Hypothalamus (tissue), 51 donors: Measurements from ENCODE around the gene KDELR1.

Experiments
- DNase-seq, 51 donors: peaks; one replicate each; lab custom pipeline; 2025; lab: John Stamatoyannopoulos, UW

Gene KDELR1

DNA sequence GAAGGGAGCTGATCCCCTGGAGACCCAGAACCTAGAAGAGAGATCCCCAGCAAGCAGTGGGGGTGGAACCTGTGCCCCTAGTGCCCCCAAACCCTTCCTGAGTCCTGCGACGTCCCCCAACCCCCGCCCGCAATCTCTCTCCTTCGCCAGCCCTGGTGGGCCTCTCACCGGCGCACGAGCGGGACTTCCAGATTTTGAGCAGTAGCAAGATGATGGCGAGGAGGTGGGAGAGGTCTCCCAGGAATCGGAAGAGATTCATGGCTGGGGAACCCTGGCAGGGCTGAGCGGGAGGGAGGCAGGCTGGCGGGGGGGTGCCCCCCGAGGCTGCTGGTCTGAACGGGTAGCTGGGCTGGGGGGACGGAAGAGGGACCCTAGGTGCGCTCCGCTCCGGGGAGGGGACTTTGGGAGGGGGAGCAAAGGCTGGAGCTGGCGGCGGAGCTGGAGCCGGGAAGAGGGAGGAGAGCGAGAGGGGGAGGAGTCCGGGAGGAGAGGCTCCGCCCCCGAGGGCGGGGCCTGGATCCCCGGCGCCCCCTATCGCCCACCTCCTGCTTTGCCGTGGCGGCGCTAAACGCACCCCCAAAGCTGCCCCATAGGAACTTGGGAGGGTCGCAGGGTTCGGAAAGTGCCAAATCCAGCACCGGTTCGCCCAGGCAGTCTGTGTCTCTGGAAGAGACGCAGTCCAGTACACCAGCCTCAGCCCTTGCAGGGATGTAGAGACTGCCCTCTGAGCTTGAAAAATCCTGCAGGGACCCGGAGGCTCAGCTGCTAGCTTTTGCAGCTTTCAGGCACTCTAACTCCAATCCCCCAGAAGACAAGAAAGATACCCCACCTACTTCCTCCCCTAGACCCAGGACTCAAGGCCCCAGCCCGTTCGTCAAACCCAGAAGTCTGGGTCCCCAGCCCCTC is at the start of gene KDELR1:
Gene KDELR1 (minus strand): TSS at position 452 of the 906 bp plus-strand sequence. CDS start 193 bp downstream, at position 259.
- DNase-seq: peak; percentile 23 to 88 (median 68)

GRCh38 chr19:48436586-48436985 is 45.2 kb upstream of the KDELR1 start:
- DNase-seq: no peak

DNA sequence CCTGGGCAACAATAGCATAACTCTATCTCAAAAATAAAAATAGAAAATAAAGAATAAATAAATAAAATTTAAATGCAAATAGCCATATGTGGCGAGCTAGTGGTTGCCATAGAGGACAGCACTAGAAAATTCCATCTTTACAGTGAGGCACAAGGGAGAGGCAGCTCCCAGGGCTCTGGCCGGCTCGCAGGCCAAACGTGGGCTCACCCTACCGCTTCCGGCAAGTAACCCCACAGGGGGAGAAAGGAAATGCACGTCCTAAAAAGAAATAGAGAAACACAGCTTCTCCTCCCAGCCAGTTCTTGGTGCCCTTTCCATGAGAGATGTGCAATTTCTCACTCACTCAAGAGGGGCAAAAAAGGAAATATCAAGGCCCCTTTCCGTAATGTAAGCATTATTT is 42.0 kb upstream of the KDELR1 start:
- no peak for DNase-seq

- no peak for DNase-seq
Measured at GRCh38 chr19:48428670-48429069, 37.3 kb upstream of the KDELR1 start.

DNA sequence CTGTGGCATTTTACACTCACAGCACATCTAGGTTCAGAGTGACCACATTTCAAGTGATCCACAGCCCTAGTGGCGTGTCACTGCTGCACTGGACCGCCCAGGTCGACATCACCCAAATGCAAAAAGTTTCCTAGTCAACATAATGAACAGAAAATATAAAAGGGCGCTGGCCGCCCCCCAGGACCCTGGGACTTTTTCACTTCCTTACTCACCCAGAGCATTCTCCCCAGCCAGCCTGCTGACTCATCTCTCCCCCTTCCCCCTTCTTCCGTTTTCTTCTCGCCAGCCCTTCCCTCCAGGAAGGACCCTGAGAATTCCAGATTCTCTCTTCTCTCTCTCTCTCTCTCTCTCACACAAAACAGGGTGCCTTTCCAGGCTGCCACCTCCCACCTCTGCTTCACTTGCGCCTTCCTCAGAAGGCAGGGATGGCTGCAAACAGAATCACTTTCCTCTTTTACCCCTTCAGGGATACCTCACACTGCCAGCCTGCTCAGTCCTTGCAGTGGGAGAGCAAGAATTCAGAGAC is 33.4 kb upstream of the KDELR1 start:
- DNase-seq: peak in 7 of 51 donors; percentile 4 to 48 (median 12)

DNA sequence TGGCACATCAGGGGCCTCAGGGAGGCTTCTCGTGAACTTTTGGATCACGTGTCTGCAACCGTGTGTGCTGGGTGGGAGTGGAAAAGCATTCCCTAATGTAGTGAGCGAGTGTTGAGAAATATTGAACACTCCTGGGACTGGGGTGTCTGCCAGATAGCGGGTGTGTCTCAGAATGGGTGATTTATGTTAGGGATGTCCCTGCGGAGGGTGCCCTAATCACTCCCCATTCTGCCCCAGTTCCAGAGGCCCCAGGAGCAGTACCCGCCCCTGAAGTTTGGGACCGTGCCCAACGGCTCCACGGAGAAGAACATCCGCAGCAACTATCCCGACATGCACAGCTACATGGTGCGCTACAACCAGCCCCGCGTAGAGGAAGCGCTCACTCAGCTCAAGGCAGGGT is 30.2 kb upstream of the KDELR1 start:
- DNase-seq: no peak

DNA sequence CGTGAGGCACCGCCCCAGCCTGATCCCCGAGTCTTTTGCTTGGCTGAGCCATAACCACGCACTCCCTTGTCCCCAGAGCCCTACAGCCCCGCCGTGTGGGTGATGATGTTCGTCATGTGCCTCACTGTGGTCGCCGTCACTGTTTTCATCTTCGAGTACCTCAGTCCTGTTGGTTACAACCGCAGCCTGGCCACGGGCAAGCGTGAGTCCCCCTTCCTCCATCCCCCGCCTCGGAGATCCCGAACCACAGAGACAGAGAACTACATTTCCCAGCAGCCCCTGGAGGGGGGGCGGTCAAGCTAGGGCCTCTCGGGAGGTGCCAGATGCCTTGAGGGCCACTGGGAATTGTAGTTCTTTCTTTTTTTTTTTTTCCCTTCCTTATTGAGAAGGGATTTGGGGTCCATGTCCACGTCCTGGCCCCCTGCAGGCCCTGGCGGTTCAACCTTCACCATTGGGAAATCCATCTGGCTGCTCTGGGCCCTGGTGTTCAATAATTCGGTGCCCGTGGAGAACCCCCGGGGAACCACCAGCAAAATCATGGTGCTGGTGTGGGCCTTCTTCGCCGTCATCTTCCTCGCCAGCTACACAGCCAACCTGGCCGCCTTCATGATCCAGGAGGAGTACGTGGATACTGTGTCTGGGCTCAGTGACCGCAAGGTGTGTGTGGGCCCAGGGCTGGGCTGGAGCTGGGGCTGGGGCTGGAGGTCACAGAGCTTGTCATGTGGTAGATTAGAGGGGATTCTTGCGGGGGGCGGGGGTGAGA is 28.0 kb upstream of the KDELR1 start:
- peak in 22 of 51 donors; percentile 11 to 50 (median 28) for DNase-seq

DNA sequence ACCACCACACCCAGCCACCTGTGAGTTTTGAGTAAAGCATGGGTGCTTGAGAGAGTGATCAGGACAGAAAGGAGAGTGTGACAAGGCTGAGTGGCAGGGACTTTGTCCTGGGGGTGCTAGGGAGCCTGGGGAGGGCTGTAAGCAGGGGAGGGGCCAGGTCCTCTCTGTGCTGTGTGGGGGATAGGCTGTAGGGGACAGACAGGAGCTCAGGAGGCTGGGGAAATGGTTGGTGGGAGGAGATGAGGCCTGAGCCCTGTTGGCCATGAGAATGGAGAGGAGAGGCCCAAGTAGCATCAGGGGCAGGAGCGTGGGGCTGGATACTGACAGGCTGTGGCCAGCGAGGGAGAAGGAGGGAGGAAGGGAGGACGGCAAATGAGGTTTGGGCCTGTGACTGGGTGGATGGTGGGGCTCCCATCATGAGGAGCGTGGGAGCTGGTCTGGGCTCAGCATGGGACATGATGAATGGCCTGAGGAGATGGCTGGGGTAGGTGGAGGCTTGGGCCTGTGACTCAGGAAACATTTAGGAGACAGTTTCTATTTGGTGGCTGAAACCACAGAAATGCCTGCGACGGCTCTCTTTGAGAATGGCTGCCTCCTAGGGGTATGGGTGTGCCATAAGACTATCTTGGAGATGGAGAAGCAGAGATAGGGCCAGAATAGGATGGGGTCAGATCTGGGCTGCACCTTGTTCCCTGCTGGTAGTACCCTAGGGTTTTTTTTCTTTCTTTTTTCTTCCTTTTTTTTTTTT is 27.1 kb upstream of the KDELR1 start:
- DNase-seq: no peak

DNA sequence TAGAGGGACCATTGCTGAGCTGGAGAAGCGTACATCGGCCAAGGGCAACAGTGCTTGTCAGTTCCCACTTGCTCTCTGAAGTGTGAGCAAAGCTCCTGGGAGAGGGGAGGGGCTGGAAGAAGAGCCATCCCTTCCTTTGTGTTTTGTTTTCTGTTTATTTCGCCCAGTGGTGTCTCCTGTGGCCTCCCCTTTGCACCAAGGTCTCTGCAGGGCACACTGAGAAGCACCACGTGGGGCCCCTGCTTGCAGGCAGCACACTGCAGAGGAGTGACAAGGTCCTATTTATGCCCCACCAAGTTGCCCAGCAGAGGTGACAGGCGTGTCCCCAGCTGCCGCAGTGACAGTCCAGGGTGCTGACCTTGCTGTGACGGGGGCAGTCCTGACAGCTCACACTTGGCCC is 26.1 kb upstream of the KDELR1 start:
- no peak for DNase-seq

DNA sequence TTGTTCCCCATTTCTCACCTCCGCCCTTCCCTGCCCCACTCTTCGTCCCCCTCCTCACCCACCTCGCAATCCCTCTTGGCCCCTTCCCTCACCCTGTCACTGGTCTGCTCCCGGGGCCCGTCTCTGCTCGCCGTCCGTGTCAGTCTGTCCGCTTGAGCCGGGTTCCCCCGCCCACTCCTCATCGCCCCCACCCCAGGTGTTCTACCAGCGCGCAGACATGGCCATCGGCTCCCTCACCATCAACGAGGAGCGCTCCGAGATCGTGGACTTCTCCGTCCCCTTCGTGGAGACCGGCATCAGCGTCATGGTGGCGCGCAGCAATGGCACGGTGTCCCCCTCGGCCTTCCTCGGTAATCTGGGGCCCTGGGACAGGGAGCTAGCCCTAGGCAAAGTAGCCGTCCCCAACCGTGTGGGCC is 24.5 kb upstream of the KDELR1 start:
- DNase-seq: no peak

- DNase-seq: peak in 17 of 51 donors; percentile 9 to 61 (median 33)
Measured at GRCh38 chr19:48415395-48415794, 24.0 kb upstream of the KDELR1 start.

DNA sequence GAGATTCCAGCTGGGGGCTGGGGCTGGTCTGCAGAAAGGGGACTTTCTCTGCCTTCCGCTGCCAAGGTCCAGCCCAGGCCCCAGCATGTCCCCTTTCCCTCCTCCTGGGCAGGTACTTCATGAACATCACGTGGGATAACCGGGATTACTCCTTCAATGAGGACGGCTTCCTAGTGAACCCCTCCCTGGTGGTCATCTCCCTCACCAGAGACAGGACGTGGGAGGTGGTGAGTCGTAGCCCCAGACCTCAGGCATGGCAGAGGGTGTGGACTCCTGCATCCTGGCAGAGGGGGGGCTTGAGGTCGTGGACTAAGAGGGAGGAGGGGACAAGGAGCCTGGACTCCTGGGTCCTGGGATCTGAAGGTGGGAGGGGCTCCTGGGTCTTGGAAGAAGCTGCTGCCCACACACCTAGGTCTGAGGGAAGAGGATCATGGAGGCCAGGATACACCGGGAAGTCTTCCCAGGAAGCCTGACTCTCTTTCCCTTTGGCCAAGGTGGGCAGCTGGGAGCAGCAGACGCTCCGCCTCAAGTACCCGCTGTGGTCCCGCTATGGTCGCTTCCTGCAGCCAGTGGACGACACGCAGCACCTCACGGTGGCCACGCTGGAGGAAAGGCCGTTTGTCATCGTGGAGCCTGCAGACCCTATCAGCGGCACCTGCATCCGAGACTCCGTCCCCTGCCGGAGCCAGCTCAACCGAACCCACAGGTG is 22.7 kb upstream of the KDELR1 start:
- no peak for DNase-seq

- no peak for DNase-seq
Measured at GRCh38 chr19:48405850-48406249, 14.5 kb upstream of the KDELR1 start.

GRCh38 chr19:48405010-48405659 is 13.8 kb upstream of the KDELR1 start:
- DNase-seq: no peak

GRCh38 chr19:48403606-48404005 is 12.3 kb upstream of the KDELR1 start:
- DNase-seq: peak in 22 of 51 donors; percentile 7 to 56 (median 30)

GRCh38 chr19:48401287-48401686 is 9.9 kb upstream of the KDELR1 start:
- DNase-seq: no peak

DNA sequence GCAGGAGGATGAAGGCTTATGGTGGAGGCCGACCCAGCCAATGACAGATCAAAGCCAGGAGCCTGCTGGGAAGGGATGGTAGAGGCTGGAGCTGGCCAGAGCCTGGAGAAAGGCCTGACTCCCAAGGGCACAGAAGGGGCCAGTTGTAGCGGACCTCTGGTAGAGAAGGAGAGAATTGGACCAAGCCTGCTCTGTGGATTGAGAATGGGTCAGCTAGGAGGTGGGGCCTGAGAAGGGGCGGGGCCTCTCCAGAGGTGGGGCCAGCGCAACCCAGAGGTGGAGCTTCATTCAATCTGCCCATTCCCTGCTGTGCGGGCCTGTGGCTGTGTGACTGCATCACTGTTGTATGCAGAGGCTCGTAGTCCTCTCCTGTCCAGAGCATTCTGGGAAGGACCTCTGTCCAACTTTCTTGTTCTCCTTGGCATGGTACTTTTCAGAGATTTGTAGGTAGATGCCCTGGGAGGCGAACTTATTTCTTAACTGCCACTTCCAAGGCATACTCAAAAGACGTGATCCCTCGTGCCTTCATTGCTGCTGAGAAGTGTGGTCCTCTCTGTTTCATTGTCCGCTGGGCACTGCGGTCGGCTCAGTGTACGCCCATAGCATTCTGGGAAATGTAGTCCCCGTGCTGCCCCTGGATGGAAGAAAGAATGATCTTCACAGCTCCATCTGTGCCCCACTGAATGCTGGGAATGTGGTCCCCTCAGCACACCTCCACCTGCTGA is 8.8 kb upstream of the KDELR1 start:
- peak in 1 of 51 donors; percentile 6 for DNase-seq

- DNase-seq: peak in 15 of 51 donors; percentile 8 to 57 (median 27)
Measured at GRCh38 chr19:48398375-48399235, 7.3 kb upstream of the KDELR1 start.
